GM12878 (cell line): ENCODE data around the gene STK33. TPM values are rescaled to one million over a fixed set of nuclear protein-coding genes. Genes with fewer than 3 reads are reported as not detected.

Experiments used
- ATAC-seq: fragments of 200-7000 bp; cut with Tn5 transposase; 3 replicates; pipeline ENCODE4 v1.9.1; 2020; ENCODE audit warnings: mild to moderate bottlenecking, moderate library complexity
- BruUV-seq: library from RNA; stranded (reverse); fragments of 400-500 nt; replicated peaks from 2 replicates; lab custom pipeline; 2021; lab: Mats Ljungman, UMichigan
- CTCF ChIA-PET: fragments of 300-600 bp; sonication (Branson Sonifier 250); formaldehyde crosslinking; extraction: SDS; loops from one replicate; lab custom pipeline; 2021; ENCODE audit warnings: inconsistent platforms; lab: Yijun Ruan, JAX
- POLR2A ChIA-PET: fragments of 350-600 bp; formaldehyde crosslinking; extraction: SDS; loops from one replicate; lab custom pipeline; 2021; ENCODE audit warnings: inconsistent platforms; lab: Charles Lee
- RAD21 ChIA-PET: fragments of 300-600 bp; sonication (Branson Sonifier 250); formaldehyde crosslinking; loops from one replicate; lab custom pipeline; 2023; ENCODE audit warnings: antibody characterized with exemption; ENCODE audit not compliant: unreplicated experiment; lab: Charles Lee
- SMC1A ChIA-PET: fragments of 300-600 bp; sonication (Branson Sonifier 250); formaldehyde crosslinking; loops from one replicate; lab custom pipeline; 2023; ENCODE audit not compliant: unreplicated experiment, uncharacterized antibody; lab: Charles Lee
- DNase-seq: peaks from one replicate; pipeline ENCODE4 v3.0.0-alpha.2; 2011; ENCODE audit warnings: low read depth, low spot score
- FAIRE-seq: peaks from 3 replicates; lab custom pipeline; 2011; peaks lifted over from hg19 to GRCh38; lab: Jason Lieb, UNC
- H2AFZ ChIP-seq: 2 replicates; pipeline ENCODE4 v1.6.0; 2011; ENCODE audit warnings: low read depth, low read length, control low read depth; ENCODE audit not compliant: control insufficient read depth
- H3K27ac ChIP-seq: 2 replicates; pipeline ENCODE4 v1.5.1; 2011; ENCODE audit warnings: control low read depth; ENCODE audit not compliant: control insufficient read depth, insufficient read depth
- H3K27me3 ChIP-seq, 2 experiments: replicated peaks in 1 of 2; 2 replicates each; pipeline versions ENCODE4 v1.6.0 to v1.6.1; 2011; ENCODE audit warnings: low read length in 1 of 2; ENCODE audit not compliant: control insufficient read depth in 2 of 2, insufficient read depth in 2 of 2
- H3K36me3 ChIP-seq, 2 experiments: 2 replicates each; pipeline ENCODE4 v1.5.1; 2011; ENCODE audit warnings: low read length in 1 of 2; ENCODE audit not compliant: control insufficient read depth in 2 of 2, insufficient read depth in 2 of 2
- H3K4me1 ChIP-seq: 2 replicates; pipeline ENCODE4 v1.6.1; 2011; ENCODE audit warnings: mild to moderate bottlenecking, low read length, moderate library complexity, mixed read lengths; ENCODE audit not compliant: control insufficient read depth, insufficient read depth
- H3K4me2 ChIP-seq: 2 replicates; pipeline ENCODE4 v1.6.0; 2011; ENCODE audit warnings: control low read depth; ENCODE audit not compliant: control insufficient read depth, insufficient read depth
- H3K4me3 ChIP-seq: fragments of 200-600 bp; sonication (generic); 2 replicates; pipeline ENCODE4 v1.5.1; 2016
- H3K79me2 ChIP-seq: 2 replicates; pipeline ENCODE4 v1.6.0; 2011; ENCODE audit warnings: low read length; ENCODE audit not compliant: control insufficient read depth, insufficient read depth
- H3K9ac ChIP-seq: 2 replicates; pipeline ENCODE4 v1.8.0; 2011; ENCODE audit warnings: low read length, control low read depth, mixed read lengths; ENCODE audit not compliant: control insufficient read depth, insufficient read depth
- H3K9me3 ChIP-seq: replicated peaks from 3 replicates; pipeline ENCODE4 v1.5.1; 2011; ENCODE audit warnings: mild to moderate bottlenecking, low read length; ENCODE audit not compliant: control insufficient read depth, insufficient read depth
- H4K20me1 ChIP-seq: 2 replicates; pipeline ENCODE4 v1.6.0; 2011; ENCODE audit not compliant: control insufficient read depth, insufficient read depth
- ATF2 ChIP-seq: IDR thresholded peaks from 2 replicates; pipeline ENCODE4 v1.6.1; 2012; ENCODE audit warnings: low read length, inconsistent platforms
- BRCA1 ChIP-seq: IDR thresholded peaks from 2 replicates; pipeline ENCODE4 v1.6.1; 2011; ENCODE audit warnings: low read depth, low read length, improper control_type of control experiment
- CEBPZ ChIP-seq: fragments of 150-350 bp; IDR thresholded peaks from 2 replicates; pipeline ENCODE4 v1.6.1; 2016; ENCODE audit warnings: low read depth, low read length
- CHD1 ChIP-seq: IDR thresholded peaks from 2 replicates; pipeline ENCODE4 v1.6.1; 2012; ENCODE audit warnings: low read depth, low read length, improper control_type of control experiment
- CTCF ChIP-seq, 3 experiments: IDR thresholded peaks in 2 of 3; conservative IDR thresholded peaks in 1 of 3; 2 replicates each; pipeline ENCODE4 v1.5.1; 2011; ENCODE audit warnings: low read depth in 3 of 3, low read length in 3 of 3, mild to moderate bottlenecking in 3 of 3, control low read depth in 2 of 3, moderate library complexity in 2 of 3, inconsistent platforms in 1 of 3, mixed read lengths in 1 of 3; ENCODE audit not compliant: control insufficient read depth in 2 of 3, insufficient read depth in 1 of 3; ENCODE audit errors: extremely low read depth in 1 of 3
- DPF2 ChIP-seq: fragments of 450-650 bp; IDR thresholded peaks from 2 replicates; pipeline ENCODE4 v1.6.1; 2017; ENCODE audit warnings: mild to moderate bottlenecking
- GATAD2B ChIP-seq: fragments of 450-650 bp; conservative IDR thresholded peaks from 2 replicates; pipeline ENCODE4 v1.6.1; 2017; ENCODE audit warnings: low read depth, mild to moderate bottlenecking, moderate library complexity
- HCFC1 ChIP-seq: fragments of 150-350 bp; IDR thresholded peaks from 2 replicates; pipeline ENCODE4 v1.6.1; 2014; ENCODE audit warnings: low read length
- MAX ChIP-seq: IDR thresholded peaks from 2 replicates; pipeline ENCODE4 v1.6.1; 2012; ENCODE audit warnings: low read depth, low read length, improper control_type of control experiment
- MTA3 ChIP-seq: IDR thresholded peaks from 2 replicates; pipeline ENCODE4 v1.6.1; 2012; ENCODE audit warnings: low read length, inconsistent platforms, borderline replicate concordance
- POU2F2 ChIP-seq: IDR thresholded peaks from 3 replicates; pipeline ENCODE4 v1.6.1; 2011; ENCODE audit warnings: low read depth, mild to moderate bottlenecking, low read length, borderline replicate concordance
- RAD21 ChIP-seq: IDR thresholded peaks from 2 replicates; pipeline ENCODE4 v1.6.1; 2011; ENCODE audit warnings: mild to moderate bottlenecking, low read depth, low read length, moderate library complexity; ENCODE audit not compliant: insufficient read depth
- RFX5 ChIP-seq: IDR thresholded peaks from 2 replicates; pipeline ENCODE4 v1.6.1; 2011; ENCODE audit warnings: low read depth, low read length, improper control_type of control experiment
- SMC3 ChIP-seq: IDR thresholded peaks from 2 replicates; pipeline ENCODE4 v1.6.1; 2011; ENCODE audit warnings: low read length, improper control_type of control experiment, borderline replicate concordance
- ZNF622 ChIP-seq: fragments of 450-650 bp; IDR thresholded peaks from 2 replicates; pipeline ENCODE4 v1.6.1; 2017; ENCODE audit warnings: mild to moderate bottlenecking, inconsistent platforms
- WGBS: methylation state at CpG from one replicate; pipeline ENCODE4 v1.1.6; 2016; ENCODE audit warnings: low lambda C conversion rate; ENCODE audit not compliant: insufficient replicate concordance, insufficient coverage; ENCODE audit errors: missing lambda C conversion rate; 5-methylcytosine and 5-hydroxymethylcytosine counted together
- in situ Hi-C: fragments of 300-500 bp; cut with MboI; formaldehyde crosslinking; loops from 9 replicates; pipeline ENCODE4 v1.14.3; 2018; ENCODE audit warnings: mixed read lengths
- intact Hi-C: fragments of 100-400 bp; cut with micrococcal nuclease; formaldehyde crosslinking; loops from one replicate; pipeline ENCODE4 v1.14.2; 2022; ENCODE audit not compliant: unreplicated experiment
- polyA plus RNA-seq, 11 experiments: library from polyadenylated mRNA; depleted of rRNA in 4 of 11; unstranded in 6 of 11; stranded (reverse) in 5 of 11; fragments of >200 nt; fragmentation: Nextera tagmentation in 4 of 11; fragmentation: Illumina TruSeq in 1 of 11; extraction: Ambion mirVana in 4 of 11; extraction: Trizol in 1 of 11; gene quantifications; 1 replicate in 1 of 11; 2 replicates in 10 of 11; pipeline versions ENCODE4 v1.2.1 to v1.2.3, GENCODE V29; 2011 to 2016; ENCODE audit warnings: inconsistent platforms in 2 of 11, missing spikeins in 2 of 11, low read depth in 1 of 11
- total RNA-seq, 4 experiments: library from RNA; depleted of rRNA in 3 of 4; stranded (reverse); fragments of >200 nt in 3 of 4; fragmentation: Illumina TruSeq in 1 of 4; extraction: Trizol in 1 of 4; gene quantifications; 2 replicates each; pipeline versions ENCODE4 v1.2.1 to v1.2.3, GENCODE V29; 2013 to 2021
- TF ChIP-seq, protein P1 (sequence below): fragments of 450-650 bp; IDR thresholded peaks from 2 replicates; pipeline ENCODE4 v1.6.1; 2017; ENCODE audit warnings: mild to moderate bottlenecking

Gene STK33
- total and polyA plus RNA-seq, 10 of the 15 experiments (the other 5 are each of a cell fraction or from before 2014, with no cell fraction given): 5.2 to 27.3 (median 18.3) TPM

DNA sequence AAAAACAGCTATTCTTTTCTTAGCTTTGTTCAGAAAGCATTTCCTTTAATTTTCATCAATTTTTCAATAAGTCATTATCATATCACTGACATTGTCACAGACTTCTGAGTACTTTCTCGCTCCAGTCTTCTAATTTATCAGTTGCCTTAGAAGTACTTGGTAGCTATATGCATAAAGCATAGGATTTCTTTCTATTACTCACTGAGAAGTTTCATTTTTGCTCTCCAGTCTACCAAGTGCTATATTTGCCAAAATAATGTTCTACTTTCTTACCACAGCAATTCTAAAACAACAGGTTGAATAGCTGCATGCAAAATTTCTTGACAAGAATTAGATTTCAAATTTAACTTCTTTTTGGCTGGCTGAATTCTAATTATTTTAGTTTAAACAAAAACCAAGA is 116.3 kb downstream of the STK33 start:
- BruUV-seq: no TSS peak
- WGBS: 0% methylated on average over 1 of the region's 1 CpG
- no peak overlapping the region for H3K9ac ChIP-seq
- FAIRE-seq (peak; percentile 96), ATAC-seq (peak; percentile 99), DNase-seq (peak; percentile 36)
- no peaks in the 10 kb centered on the region for H3K36me3 ChIP-seq
- no peaks in the 10 kb centered on the region for H3K79me2 ChIP-seq
- H2AFZ ChIP-seq: no peak overlapping the region
- peaks cover 5% of the 10 kb centered on the region; the same call in 1 of the 2 replicates for H3K4me1 ChIP-seq
- no peak overlapping the region for H3K4me3 ChIP-seq
- in situ Hi-C loops: no loop called here
- H3K27ac ChIP-seq: no peak overlapping the region
- ChIA-PET CTCF (interaction anchor here (0.7 to 1.3 kb wide), 4 partner anchors 10 to 150 kb away, joined by 3 read pairs; no protein-coding TSS in a partner anchor), SMC1A (interaction anchor here (0.7 to 1.3 kb wide), 6 partner anchors 8 to 284 kb away, joined by 3 to 4 read pairs (median 3); no protein-coding TSS in a partner anchor), POLR2A (interaction anchor here (1.1 kb wide), 2 partner anchors 12 to 72 kb away, joined by 3 read pairs; no protein-coding TSS in a partner anchor), RAD21 (interaction anchor here (1.1 to 1.4 kb wide), 2 partner anchors 13 to 54 kb away, joined by 5 read pairs; no protein-coding TSS in a partner anchor)
- no peaks in the 10 kb centered on the region for H3K27me3 ChIP-seq
- H3K4me2 ChIP-seq: peak overlapping the region; percentile 21; the same call in 1 of the 2 replicates
- intact Hi-C loops: loop anchor here (5.0 kb wide), 1 partner anchor 55 kb away; no protein-coding TSS in a partner anchor
- no peaks in the 10 kb centered on the region for H4K20me1 ChIP-seq
- H3K9me3 ChIP-seq: no peaks in the 10 kb centered on the region
- TF ChIP-seq CTCF (IDR thresholded peaks at IDR 0.05 in 2 of 3, conservative IDR thresholded peaks at IDR 0.05 in 1 of 3; ENCODE audit: control insufficient read depth in 2 of 3, extremely low read depth in 1 of 3, insufficient read depth in 1 of 3, low read depth in 3 of 3, low read length in 3 of 3) (no peak), ATF2 (peak; percentile 17; the same call in 1 of the 2 replicates), POU2F2 (0 out of 3 replicates have a peak, but pooled peaks have one; percentile 45), HCFC1 (no peak), RFX5 (no peak), CEBPZ (no peak), CHD1 (no peak), BRCA1 (no peak), ZNF622 (no peak), SMC3 (no peak), DPF2 (no peak), MAX (no peak), MTA3 (no peak), GATAD2B (no peak), RAD21 (no peak)
- TF ChIP-seq, protein P1, sequence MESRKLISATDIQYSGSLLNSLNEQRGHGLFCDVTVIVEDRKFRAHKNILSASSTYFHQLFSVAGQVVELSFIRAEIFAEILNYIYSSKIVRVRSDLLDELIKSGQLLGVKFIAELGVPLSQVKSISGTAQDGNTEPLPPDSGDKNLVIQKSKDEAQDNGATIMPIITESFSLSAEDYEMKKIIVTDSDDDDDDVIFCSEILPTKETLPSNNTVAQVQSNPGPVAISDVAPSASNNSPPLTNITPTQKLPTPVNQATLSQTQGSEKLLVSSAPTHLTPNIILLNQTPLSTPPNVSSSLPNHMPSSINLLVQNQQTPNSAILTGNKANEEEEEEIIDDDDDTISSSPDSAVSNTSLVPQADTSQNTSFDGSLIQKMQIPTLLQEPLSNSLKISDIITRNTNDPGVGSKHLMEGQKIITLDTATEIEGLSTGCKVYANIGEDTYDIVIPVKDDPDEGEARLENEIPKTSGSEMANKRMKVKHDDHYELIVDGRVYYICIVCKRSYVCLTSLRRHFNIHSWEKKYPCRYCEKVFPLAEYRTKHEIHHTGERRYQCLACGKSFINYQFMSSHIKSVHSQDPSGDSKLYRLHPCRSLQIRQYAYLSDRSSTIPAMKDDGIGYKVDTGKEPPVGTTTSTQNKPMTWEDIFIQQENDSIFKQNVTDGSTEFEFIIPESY: no peak
